IMR-90 (cell line): Measurements from ENCODE around the gene PTX4.

Experiments
- FOS ChIP-seq: fragments of 150-350 bp; IDR thresholded peaks from 2 replicates; pipeline ENCODE4 v1.6.1; 2016; ENCODE audit warnings: low read depth, low read length
- MAFK ChIP-seq: IDR thresholded peaks from 2 replicates; pipeline ENCODE4 v1.6.1; 2012; ENCODE audit warnings: low read depth, low read length, improper control_type of control experiment
- MXI1 ChIP-seq: IDR thresholded peaks from 2 replicates; pipeline ENCODE4 v1.6.1; 2012; ENCODE audit warnings: low read depth, mild to moderate bottlenecking, low read length, moderate library complexity, borderline replicate concordance
- POLR2A ChIP-seq: IDR thresholded peaks from 2 replicates; pipeline ENCODE4 v1.6.1; 2012; ENCODE audit warnings: mild to moderate bottlenecking, low read depth, low read length
- TF ChIP-seq, protein P1 (sequence below): conservative IDR thresholded peaks from 2 replicates; pipeline ENCODE4 v1.5.1; 2012; ENCODE audit warnings: mild to moderate bottlenecking, low read depth, low read length, improper control_type of control experiment
- TF ChIP-seq, protein P2 (sequence below): fragments of 150-350 bp; IDR thresholded peaks from 2 replicates; pipeline ENCODE4 v1.6.1; 2017; ENCODE audit warnings: mild to moderate bottlenecking, antibody characterized with exemption, low read length, low read depth

DNA sequence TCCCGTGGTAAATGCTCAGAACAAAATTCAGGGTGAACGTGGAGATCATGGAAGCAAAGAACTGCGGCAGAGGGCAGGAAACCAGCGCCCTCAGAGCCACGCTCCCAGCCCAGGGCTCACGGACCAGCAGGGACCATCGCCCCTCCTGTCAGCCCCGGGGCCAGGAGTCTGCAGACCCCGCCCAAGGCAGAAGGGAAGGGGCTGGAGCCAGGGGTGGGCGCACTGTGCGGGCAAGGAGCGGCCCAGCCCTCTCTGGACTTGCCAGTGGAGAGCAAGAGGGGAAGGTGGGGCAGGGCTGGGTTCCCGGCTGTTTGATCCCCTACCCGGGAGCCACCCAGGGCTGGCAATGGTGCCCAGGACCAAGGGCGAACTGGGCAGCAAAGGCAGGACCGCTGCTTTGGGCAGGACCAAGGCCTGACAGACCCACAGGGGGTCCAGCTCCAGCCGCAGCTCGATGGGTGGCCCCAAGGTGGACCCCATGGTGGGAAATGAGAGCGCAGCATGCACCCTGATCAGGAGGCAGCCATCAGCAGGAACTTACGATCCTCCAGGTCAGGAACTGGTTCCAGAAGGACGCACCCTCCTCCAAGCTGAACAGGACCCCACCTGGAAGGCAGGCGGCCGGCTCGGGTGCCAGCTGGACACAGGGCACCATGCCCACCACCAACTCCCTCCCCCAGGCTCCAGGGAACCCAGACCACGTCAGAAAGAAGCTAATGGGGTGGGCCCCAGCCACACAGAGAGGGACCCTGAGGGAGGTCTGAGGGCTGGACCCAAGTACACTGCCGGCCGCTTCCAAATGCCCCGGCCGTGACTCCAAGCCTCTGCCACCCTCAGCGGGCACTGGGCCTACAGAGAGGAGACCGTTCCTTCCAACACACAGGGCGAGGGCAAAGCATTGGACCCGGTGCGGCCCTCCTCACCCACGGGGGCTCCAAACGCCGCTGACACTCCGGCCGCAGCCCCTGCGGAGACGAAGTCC, 33.3 kb downstream of the PTX4 start:
- TF ChIP-seq, protein P1, sequence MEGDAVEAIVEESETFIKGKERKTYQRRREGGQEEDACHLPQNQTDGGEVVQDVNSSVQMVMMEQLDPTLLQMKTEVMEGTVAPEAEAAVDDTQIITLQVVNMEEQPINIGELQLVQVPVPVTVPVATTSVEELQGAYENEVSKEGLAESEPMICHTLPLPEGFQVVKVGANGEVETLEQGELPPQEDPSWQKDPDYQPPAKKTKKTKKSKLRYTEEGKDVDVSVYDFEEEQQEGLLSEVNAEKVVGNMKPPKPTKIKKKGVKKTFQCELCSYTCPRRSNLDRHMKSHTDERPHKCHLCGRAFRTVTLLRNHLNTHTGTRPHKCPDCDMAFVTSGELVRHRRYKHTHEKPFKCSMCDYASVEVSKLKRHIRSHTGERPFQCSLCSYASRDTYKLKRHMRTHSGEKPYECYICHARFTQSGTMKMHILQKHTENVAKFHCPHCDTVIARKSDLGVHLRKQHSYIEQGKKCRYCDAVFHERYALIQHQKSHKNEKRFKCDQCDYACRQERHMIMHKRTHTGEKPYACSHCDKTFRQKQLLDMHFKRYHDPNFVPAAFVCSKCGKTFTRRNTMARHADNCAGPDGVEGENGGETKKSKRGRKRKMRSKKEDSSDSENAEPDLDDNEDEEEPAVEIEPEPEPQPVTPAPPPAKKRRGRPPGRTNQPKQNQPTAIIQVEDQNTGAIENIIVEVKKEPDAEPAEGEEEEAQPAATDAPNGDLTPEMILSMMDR, result no peak
- TF ChIP-seq POLR2A (no peak), MAFK (no peak), MXI1 (no peak), FOS (no peak)
- TF ChIP-seq, protein P2, sequence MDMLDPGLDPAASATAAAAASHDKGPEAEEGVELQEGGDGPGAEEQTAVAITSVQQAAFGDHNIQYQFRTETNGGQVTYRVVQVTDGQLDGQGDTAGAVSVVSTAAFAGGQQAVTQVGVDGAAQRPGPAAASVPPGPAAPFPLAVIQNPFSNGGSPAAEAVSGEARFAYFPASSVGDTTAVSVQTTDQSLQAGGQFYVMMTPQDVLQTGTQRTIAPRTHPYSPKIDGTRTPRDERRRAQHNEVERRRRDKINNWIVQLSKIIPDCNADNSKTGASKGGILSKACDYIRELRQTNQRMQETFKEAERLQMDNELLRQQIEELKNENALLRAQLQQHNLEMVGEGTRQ, result no peak
